Measurements from ENCODE around the gene KCNMA1.

- TF ChIP-seq CTCF (IDR thresholded peaks at IDR 0.05): no peak
- TF ChIP-seq POLR2A (IDR thresholded peaks at IDR 0.05): no peak
- TF ChIP-seq POLR2AphosphoS5 (IDR thresholded peaks at IDR 0.05): no peak
Measured at GRCh38 chr10:76950354-76950753, 687.3 kb downstream of the KCNMA1 start.
